Activated CD8-positive, alpha-beta memory T cell treated with anti-CD3 and anti-CD28 coated beads, Interleukin-2, amount 50 U/mL, for 24 hours (primary cell): ENCODE results near the gene SH3D19.

Experiments used
- DNase-seq: peaks from one replicate; pipeline ENCODE4 v3.0.0-alpha.2; 2020; ENCODE audit errors: extremely low read depth

Gene SH3D19

GRCh38 chr4:151321586-151321985 lies 3.8 kb downstream of the SH3D19 start:
- DNase-seq = no peak

GRCh38 chr4:151319490-151319889 lies 5.9 kb downstream of the SH3D19 start:
- DNase-seq = no peak

- DNase-seq = no peak
Observed at GRCh38 chr4:151318307-151319006, 6.9 kb downstream of the SH3D19 start.

- no peak for DNase-seq
Observed at GRCh38 chr4:151316645-151317044, 8.8 kb downstream of the SH3D19 start.

GRCh38 chr4:151315212-151315886 lies 10.1 kb downstream of the SH3D19 start:
- DNase-seq = no peak

- no peak for DNase-seq
Observed at GRCh38 chr4:151314479-151314878, 10.9 kb downstream of the SH3D19 start.

- DNase-seq = no peak
Observed at GRCh38 chr4:151314010-151314355, 11.4 kb downstream of the SH3D19 start.

- DNase-seq = no peak
Observed at GRCh38 chr4:151313306-151314009, 11.9 kb downstream of the SH3D19 start.

- DNase-seq = no peak
Observed at GRCh38 chr4:151310124-151310728, 15.2 kb downstream of the SH3D19 start.

GRCh38 chr4:151304755-151305154 lies 20.6 kb downstream of the SH3D19 start:
- DNase-seq = no peak

- no peak for DNase-seq
Observed at GRCh38 chr4:151304226-151304625, 21.2 kb downstream of the SH3D19 start.

GRCh38 chr4:151302432-151302831 lies 23.0 kb downstream of the SH3D19 start:
- DNase-seq = no peak

- DNase-seq = no peak
Observed at GRCh38 chr4:151297170-151297569, 28.2 kb downstream of the SH3D19 start.

- no peak for DNase-seq
Observed at GRCh38 chr4:151296227-151296626, 29.2 kb downstream of the SH3D19 start.

GRCh38 chr4:151294833-151295496 lies 30.4 kb downstream of the SH3D19 start:
- DNase-seq = no peak

- DNase-seq = no peak
Observed at GRCh38 chr4:151292038-151292437, 33.4 kb downstream of the SH3D19 start.

- DNase-seq = no peak
Observed at GRCh38 chr4:151291485-151291884, 33.9 kb downstream of the SH3D19 start.

GRCh38 chr4:151287409-151287808 lies 38.0 kb downstream of the SH3D19 start:
- no peak for DNase-seq

- DNase-seq = no peak
Observed at GRCh38 chr4:151284534-151285245, 40.7 kb downstream of the SH3D19 start.

- DNase-seq = no peak
Observed at GRCh38 chr4:151276787-151277562, 48.4 kb downstream of the SH3D19 start, which contains the start of gene PRSS48. Gene PRSS48, plus strand, starts transcription at chr4:151277161. Its CDS starts 12 bp downstream, at chr4:151277173.
